ENCODE results near the gene ATP5MC2.

DNA sequence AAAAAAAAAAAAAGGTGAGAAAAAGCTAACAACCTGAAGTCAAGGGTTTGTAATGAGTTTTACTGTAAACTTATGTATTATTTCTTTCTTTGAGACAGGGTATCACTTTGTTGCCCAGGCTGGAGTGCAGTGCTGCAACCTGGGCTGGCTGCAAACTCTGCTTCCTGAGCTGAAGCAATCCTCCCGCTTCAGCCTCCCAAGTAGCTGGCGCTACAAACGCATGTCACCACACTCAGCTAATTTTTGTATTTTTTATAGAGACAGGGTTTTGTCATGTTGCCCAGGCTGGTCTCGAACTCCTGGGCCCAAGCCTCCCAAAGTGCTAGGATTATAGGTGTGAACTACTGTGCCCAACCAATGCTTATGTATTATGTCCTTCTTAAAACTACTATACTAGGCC lies 58.9 kb downstream of the ATP5MC2 start:
- TF ChIP-seq EZH2phosphoT487 (IDR thresholded peaks at IDR 0.05; ENCODE audit: borderline replicate concordance, low read length) = no peak
- TF ChIP-seq, protein P1, sequence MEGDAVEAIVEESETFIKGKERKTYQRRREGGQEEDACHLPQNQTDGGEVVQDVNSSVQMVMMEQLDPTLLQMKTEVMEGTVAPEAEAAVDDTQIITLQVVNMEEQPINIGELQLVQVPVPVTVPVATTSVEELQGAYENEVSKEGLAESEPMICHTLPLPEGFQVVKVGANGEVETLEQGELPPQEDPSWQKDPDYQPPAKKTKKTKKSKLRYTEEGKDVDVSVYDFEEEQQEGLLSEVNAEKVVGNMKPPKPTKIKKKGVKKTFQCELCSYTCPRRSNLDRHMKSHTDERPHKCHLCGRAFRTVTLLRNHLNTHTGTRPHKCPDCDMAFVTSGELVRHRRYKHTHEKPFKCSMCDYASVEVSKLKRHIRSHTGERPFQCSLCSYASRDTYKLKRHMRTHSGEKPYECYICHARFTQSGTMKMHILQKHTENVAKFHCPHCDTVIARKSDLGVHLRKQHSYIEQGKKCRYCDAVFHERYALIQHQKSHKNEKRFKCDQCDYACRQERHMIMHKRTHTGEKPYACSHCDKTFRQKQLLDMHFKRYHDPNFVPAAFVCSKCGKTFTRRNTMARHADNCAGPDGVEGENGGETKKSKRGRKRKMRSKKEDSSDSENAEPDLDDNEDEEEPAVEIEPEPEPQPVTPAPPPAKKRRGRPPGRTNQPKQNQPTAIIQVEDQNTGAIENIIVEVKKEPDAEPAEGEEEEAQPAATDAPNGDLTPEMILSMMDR (conservative IDR thresholded peaks at IDR 0.05; ENCODE audit: low read depth, low read length) = no peak
- no peak for TF ChIP-seq EZH2 (IDR thresholded peaks at IDR 0.05; ENCODE audit: low read length, unreplicated experiment)
